Ovary (tissue), 3 donors: ENCODE data around the gene FAM170B.

Experiments
- CTCF ChIP-seq, 3 donors: fragments of 450-650 bp in 2 of 3; fragments of 200-600 bp in 1 of 3; IDR thresholded peaks; one replicate each; pipeline versions ENCODE4 v1.5.1 to v1.8.0; 2016 to 2022; ENCODE audit warnings: antibody characterized with exemption in 3 of 3, mild to moderate bottlenecking in 1 of 3
- EP300 ChIP-seq: sonication (generic); formaldehyde crosslinking; IDR thresholded peaks from one replicate; pipeline ENCODE4 v1.6.1; 2017; ENCODE audit warnings: antibody characterized with exemption
- donor health status: DM: no; HTN: no; CAD: no.

GRCh38 chr10:49129376-49129775 is 4.4 kb downstream of the FAM170B start:
- no peak for TF ChIP-seq EP300
- TF ChIP-seq CTCF (IDR thresholded peaks at IDR 0.05): no peak
